Eye (tissue), 1 donor: ENCODE results near the gene KCTD11.

ENCODE experiments used
- DNase-seq: peaks from one replicate; pipeline ENCODE4 v3.0.0-alpha.2; 2015

KCTD11 gene

GRCh38 chr17:7380855-7381683, 29.1 kb downstream of the KCTD11 start, which contains the start of gene TNK1:
Gene TNK1 (plus strand): TSS chr17:7381089. CDS start chr17:7382927, 1,838 bp downstream.
- DNase-seq = no peak

- DNase-seq = no peak
Observed at GRCh38 chr17:7382901-7383300, 30.9 kb downstream of the KCTD11 start.

- DNase-seq = no peak
Observed at GRCh38 chr17:7383371-7383741, 31.4 kb downstream of the KCTD11 start.

GRCh38 chr17:7383742-7384488, 32.0 kb downstream of the KCTD11 start:
- peak; percentile 87 for DNase-seq

- DNase-seq = peak; percentile 37
Observed at GRCh38 chr17:7384489-7385081, 32.6 kb downstream of the KCTD11 start.

GRCh38 chr17:7388856-7389255, 36.9 kb downstream of the KCTD11 start:
- no peak for DNase-seq

- DNase-seq = no peak
Observed at GRCh38 chr17:7389924-7390910, 38.3 kb downstream of the KCTD11 start.

GRCh38 chr17:7391307-7391706, 39.3 kb downstream of the KCTD11 start:
- no peak for DNase-seq

- DNase-seq = peak; percentile 54
Observed at GRCh38 chr17:7392696-7393612, 41.0 kb downstream of the KCTD11 start.

- DNase-seq = no peak
Observed at GRCh38 chr17:7393613-7394451, 41.9 kb downstream of the KCTD11 start.

GRCh38 chr17:7394452-7395191, 42.7 kb downstream of the KCTD11 start, which contains the start of gene PLSCR3:
Gene PLSCR3 (minus strand): TSS chr17:7394525. CDS start chr17:7394110, 415 bp downstream.
- peak; percentile 93 for DNase-seq

- no peak for DNase-seq
Observed at GRCh38 chr17:7396147-7396546, 44.2 kb downstream of the KCTD11 start.

GRCh38 chr17:7398612-7399011, 46.6 kb downstream of the KCTD11 start:
- no peak for DNase-seq

- DNase-seq = peak; percentile 80
Observed at GRCh38 chr17:7403043-7403726, 51.2 kb downstream of the KCTD11 start.

- DNase-seq = no peak
Observed at GRCh38 chr17:7403727-7403976, 51.7 kb downstream of the KCTD11 start.

GRCh38 chr17:7403977-7404736, 52.2 kb downstream of the KCTD11 start, which contains the start of gene TMEM256:
Gene TMEM256 (minus strand): TSS chr17:7404097. CDS start chr17:7404084, 13 bp downstream.
- peak; percentile 100 for DNase-seq
